Measurements from ENCODE around the gene TSPAN18.

The TSPAN18 gene

DNA sequence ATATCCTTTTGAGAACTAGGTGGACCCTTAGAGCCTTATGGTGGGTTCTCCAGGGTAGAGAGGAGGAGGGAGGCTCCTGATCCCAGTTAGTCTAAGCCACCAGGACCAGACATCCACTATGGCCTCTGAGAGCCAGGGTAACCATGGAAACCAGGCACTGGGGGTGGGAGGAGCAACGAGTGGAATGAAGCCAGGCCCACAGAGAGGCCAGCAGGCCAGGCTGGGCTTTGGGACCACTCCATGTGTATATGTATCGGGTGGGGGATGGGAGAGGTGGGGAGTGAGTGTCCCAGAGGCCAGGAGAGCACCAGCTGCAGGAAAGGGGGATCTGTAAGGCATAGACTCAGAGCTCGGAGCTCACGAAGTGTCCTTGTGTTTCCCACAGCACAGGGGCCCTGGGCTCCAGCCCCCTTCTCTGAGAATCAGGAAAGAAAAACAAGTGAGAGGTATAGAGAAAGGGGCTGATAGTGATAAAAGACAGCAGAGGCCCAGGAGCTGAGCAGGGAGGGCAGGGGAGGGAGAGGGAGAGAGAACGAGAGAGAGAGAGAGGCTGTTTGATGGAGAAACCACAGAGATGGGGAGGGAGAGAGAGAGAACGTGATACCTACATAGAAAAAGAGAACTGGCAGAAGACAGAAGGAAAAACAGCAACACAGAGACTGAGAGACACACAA is 15.5 kb upstream of the TSPAN18 start:
- DNase-seq (ENCODE audit: low spot score) = peak; percentile 80

DNA sequence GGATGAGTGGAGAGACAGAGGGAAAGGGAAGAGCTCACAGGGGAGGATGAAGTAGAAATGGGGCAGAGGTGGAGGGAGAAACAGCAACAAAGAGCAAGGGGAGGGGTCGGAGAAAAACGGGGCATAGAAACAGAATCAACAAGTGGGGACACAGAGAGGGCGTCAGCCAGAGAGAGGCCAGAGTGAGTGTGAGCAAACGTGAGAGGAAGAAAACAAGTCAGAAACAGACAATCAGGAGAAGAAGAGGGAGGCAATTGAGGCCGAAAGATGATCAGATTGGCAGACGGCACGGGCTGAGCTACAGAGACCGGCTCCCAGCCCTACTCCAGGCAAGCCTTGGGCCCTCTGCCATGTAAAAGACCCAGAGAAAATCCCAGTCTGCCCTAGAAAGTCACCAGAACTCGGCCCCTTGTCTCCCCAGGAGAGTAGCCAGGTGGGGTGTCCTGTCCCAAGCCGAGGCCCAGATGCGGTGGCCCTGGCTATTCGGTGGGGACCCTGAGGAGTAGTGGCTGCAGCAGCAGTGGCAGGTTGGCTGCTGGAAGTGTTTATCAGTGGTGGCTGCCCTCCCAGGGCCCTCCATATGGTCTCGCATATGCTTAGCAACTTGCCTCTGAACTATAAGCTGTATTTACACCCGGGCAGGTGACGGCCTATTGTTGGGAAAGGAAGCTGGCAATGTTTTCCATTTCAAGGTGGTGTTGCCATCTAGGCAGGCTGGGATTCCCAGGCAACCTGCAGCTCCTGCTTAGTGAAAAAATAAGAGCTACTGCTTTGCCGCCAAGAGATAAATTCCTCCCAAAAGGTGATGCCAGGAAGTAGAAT is 14.8 kb upstream of the TSPAN18 start:
- DNase-seq (ENCODE audit: low spot score) = peak; percentile 97

- no peak for DNase-seq (ENCODE audit: low spot score)
Measured at GRCh38 chr11:44713022-44713421, 13.7 kb upstream of the TSPAN18 start.

DNA sequence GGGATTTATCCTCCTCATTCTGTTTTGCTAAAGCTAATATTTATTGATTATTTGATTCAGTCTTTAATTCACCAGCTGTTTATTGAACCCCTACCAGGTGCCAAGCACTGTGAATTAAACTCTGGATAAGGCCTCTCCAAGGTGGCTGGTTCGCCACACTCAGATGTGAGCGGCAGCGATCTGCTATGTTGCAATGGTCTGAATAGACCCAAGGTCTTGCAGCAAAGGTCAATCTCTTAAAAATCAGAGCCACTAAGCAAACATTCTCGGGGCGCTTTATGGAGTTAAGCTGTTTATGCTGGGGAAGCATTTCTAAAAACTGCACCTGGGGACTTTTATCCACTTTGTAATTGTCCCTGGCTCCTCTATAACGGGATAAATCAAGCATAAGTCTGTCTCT is 10.5 kb upstream of the TSPAN18 start:
- DNase-seq (ENCODE audit: low spot score) = no peak

GRCh38 chr11:44718057-44718456 is 8.7 kb upstream of the TSPAN18 start:
- DNase-seq (ENCODE audit: low spot score) = no peak

DNA sequence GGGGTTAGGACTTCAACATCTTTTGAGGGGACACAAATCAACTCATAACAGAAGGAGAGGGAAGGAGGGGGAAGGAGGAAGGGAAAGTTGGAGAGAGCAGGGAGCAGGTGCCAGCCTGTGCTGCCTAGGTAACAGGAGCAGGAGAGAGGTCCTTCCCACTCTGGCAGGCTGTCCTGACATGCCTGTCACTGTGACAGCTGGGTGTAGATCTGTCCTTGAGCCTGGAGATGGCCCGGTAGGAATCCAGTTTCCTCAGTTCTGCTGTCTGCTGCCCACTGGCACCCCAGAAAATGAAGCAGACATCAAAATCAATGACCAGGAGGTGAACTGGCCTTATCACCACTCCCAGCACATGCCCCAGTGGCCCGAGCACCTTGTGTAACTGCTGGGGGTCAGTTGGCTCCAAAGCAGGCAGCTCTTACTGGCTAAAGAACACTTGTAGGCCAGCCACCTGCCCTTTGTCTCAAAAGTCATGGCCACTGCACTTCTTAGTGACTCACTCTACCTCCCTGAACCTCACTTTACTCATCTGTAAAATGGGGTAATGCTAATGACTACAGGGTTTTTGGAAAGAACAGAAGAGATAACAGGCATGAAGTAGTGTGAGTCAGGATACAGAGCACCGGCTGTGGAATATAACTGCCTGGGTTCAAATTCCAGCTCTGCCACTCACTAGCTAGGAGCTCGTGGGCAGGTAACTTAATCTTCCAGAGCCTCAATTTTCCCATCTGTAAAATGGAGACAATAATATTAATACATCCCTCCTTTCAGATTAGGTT is 8.0 kb upstream of the TSPAN18 start:
- no peak for DNase-seq (ENCODE audit: low spot score)

DNA sequence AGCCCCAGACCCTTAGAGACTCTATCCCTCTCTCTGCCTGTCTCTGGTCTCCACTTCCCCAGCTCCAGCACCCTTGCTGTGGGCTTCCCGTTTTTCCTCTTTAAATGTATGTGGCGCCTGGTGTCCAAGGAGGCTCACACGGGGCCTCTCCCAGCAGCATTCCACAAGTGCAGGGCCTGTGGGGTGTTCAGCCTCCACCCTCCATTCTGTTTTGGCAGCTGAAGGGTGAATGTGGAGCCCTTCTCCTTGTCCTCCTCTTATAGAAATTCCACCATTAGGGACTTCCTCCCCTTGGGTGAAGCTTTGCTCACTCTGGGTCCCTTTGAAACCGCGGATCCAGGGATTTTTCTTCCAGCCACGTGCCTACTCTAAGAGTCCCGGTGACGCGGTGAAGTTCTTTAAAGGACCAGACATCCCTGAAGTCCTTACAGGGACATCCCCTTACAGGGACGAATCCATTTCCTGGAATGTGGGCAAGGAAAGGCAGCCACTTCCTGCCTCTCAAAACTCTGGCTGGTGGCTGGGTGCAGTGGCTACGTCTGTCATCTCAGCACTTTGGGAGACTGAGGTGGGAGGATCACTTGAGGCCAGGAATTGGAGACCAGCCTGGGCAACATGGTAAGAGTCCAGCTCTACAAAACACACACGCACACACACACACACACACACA is 1.6 kb upstream of the TSPAN18 start:
- no peak for DNase-seq (ENCODE audit: low spot score)

- DNase-seq (ENCODE audit: low spot score) = peak; percentile 27
Measured at GRCh38 chr11:44725757-44726282, 942 bp upstream of the TSPAN18 start.

DNA sequence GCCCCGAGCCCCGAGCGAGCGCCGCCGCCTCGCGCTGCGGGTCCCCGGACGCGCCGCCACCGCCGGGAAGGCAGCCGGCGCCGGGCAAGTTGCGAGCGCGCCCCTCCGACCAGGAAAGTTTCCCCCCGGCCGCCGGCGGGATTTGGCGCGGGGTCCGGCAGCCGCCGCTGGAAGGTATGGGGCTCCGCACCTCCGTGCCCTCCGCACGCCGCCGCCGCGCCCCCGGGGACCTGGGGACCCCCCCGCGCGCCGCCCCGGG is 281 bp downstream of the TSPAN18 start:
- DNase-seq (ENCODE audit: low spot score) = no peak

- peak; percentile 81 for DNase-seq (ENCODE audit: low spot score)
Measured at GRCh38 chr11:44727373-44728287, 868 bp downstream of the TSPAN18 start.

GRCh38 chr11:44728491-44728910 is 1.7 kb downstream of the TSPAN18 start:
- peak; percentile 52 for DNase-seq (ENCODE audit: low spot score)

DNA sequence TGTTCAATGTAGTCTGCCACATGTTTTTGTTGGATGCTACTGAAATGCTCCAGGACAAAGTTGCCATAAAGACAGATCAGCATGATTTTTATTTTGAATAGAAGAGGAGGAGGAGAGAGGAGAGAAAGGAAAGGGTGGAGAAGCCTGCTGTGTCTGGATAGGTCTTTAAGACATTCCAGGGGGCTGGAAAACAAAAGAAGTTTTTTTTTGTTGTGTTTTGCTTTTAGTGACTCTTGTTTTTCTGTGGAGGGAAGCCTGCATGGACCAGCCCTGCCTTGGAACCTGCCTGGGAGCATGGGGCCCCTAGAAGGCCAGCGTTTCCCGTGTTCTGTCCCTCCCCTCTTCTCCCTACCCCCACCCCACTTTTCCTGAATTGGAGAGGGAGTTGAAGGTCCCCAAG is 2.3 kb downstream of the TSPAN18 start:
- no peak for DNase-seq (ENCODE audit: low spot score)

GRCh38 chr11:44729713-44730112 is 3.0 kb downstream of the TSPAN18 start:
- DNase-seq (ENCODE audit: low spot score) = no peak

- no peak for DNase-seq (ENCODE audit: low spot score)
Measured at GRCh38 chr11:44730775-44731174, 4.0 kb downstream of the TSPAN18 start.

DNA sequence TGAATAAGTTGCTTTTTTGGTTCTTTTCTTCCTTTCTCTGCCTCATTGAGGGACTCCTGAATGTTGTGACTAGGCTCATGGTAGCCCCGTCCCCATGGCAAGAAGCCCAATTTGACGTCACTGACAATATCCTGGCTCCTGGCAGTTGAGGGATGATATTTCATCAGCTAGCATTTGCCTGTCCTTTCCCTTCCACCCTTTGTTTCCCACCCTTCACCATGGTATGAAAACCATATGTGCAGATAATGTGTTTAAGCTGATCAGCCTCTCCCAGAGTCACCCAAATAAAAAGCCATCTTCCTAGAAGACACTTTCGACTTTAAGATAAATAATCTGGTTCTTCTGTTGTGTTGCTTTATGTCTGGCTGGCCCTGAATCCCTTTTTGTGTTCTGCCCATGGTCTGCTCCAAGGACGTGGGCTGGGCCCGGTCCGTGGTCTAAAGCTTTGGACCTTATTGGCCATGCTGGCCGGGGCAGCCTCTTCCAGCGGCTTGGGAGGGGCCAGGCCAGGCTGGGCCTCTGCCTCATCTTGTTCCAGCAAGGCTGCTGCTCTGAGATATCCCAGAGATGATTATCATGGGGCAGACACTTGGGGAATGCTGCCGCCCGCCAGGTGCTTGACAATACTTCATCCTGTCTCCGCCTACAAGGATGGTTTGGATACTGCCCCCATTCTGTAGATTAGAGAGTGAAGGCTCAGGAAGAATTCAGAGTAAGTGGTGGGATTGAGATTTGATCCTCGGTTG is 5.1 kb downstream of the TSPAN18 start:
- DNase-seq (ENCODE audit: low spot score) = no peak

DNA sequence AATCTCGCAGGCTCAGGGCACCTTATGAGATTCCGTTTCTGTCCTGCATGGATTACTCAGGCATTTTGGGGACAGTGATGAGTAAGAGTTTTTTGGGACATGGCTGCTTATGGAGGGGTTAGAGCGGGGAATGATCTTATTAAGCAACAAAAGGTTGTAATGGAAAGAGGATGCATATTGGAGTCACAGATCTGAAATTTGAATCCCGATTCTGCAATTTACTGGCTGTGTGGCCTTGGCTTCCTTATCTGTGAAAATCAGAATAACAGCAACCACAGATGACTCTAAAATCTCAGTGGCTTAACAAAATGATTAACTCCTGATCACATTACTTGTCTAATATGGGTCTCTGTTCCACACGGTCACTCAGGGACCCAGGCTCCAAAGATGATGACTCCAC is 5.8 kb downstream of the TSPAN18 start:
- no peak for DNase-seq (ENCODE audit: low spot score)

- no peak for DNase-seq (ENCODE audit: low spot score)
Measured at GRCh38 chr11:44733877-44734276, 7.1 kb downstream of the TSPAN18 start.

DNA sequence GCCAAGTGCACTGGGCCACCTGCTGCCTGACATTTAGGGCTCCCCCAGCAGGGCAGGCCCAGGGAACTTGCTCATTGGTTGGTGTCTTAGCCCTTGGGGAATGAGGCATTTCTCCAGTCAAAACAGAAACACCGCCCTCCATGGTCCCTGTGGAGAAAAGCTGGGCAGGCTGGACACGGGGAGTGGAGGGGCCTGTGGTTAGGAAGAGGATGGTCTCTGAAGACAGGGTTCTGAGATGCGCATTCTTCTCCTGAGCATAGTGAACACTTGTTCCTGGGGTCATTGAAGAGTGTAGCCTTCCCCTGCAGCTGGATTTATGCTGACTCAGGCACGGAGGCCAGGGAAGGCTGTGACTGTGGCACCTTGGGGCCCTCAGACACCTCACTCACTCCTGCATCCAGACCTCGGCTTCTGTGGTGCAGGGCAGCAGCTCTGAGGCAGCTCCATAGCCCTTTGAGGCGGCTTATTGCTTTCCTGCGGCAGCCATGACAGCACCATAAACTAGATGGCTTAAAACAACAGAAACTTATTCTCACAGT is 8.2 kb downstream of the TSPAN18 start:
- no peak for DNase-seq (ENCODE audit: low spot score)

DNA sequence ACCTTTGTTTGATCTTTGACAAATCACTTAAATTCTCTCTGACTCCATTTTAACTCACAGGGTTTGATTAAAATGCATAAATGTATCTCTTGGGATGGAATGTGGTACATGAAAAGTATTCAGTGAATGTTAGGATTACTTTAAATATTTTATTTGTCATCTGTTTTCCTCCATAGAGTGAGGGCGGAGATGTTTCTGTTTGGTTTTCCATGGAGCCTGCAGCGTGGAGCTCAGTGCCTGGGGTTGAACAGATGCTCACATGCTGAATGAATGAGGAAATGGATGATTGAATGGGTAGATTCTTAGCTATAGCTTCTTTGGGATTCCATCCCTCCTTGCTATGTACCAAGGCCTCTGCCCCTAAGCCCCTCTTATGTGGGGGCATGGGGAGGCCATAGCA is 10.0 kb downstream of the TSPAN18 start:
- no peak for DNase-seq (ENCODE audit: low spot score)

Data from cerebellar cortex (tissue), 1 donor.